ENCODE data around the gene P3H4.
"Not testable (repeated sequence)": the region's sequence is repeated elsewhere in the genome, so short reads cannot be mapped to it uniquely, and the experiment has no call there.

The P3H4 gene

GRCh38 chr17:41811549-41812380 is at the start of gene P3H4:
Gene P3H4, minus strand, starts transcription at chr17:41811949. Its CDS starts 34 bp downstream, at chr17:41811915.
- peak; percentile 74 for DNase-seq

- no peak for DNase-seq
Observed at GRCh38 chr17:41860254-41860931, 48.6 kb upstream of the P3H4 start.

- DNase-seq = not testable (repeated sequence)
Observed at GRCh38 chr17:41851382-41851781, 39.6 kb upstream of the P3H4 start.

GRCh38 chr17:41849251-41849990 is 37.7 kb upstream of the P3H4 start:
- DNase-seq = no peak

- DNase-seq = no peak
Observed at GRCh38 chr17:41848788-41849187, 37.0 kb upstream of the P3H4 start.

- no peak for DNase-seq
Observed at GRCh38 chr17:41844971-41845370, 33.2 kb upstream of the P3H4 start.

- not testable (repeated sequence) for DNase-seq
Observed at GRCh38 chr17:41840781-41841180, 29.0 kb upstream of the P3H4 start.

- DNase-seq = not testable (repeated sequence)
Observed at GRCh38 chr17:41839448-41839847, 27.7 kb upstream of the P3H4 start.

GRCh38 chr17:41837761-41838538 is 26.2 kb upstream of the P3H4 start, which contains the start of gene KLHL10:
Gene KLHL10, plus strand, starts transcription at chr17:41837825. Its CDS starts 108 bp downstream, at chr17:41837933.
- DNase-seq = no peak

GRCh38 chr17:41836550-41837196 is 24.9 kb upstream of the P3H4 start:
- DNase-seq = no peak

GRCh38 chr17:41835800-41836549 is 24.2 kb upstream of the P3H4 start, which contains the start of gene NT5C3B:
Gene NT5C3B, minus strand, starts transcription at chr17:41836232. Its CDS starts 39 bp downstream, at chr17:41836193.
- peak; percentile 50 for DNase-seq

- DNase-seq = no peak
Observed at GRCh38 chr17:41835214-41835799, 23.6 kb upstream of the P3H4 start.

GRCh38 chr17:41829961-41830360 is 18.2 kb upstream of the P3H4 start:
- not testable (repeated sequence) for DNase-seq

- no peak for DNase-seq
Observed at GRCh38 chr17:41825175-41825845, 13.6 kb upstream of the P3H4 start.

GRCh38 chr17:41824086-41824485 is 12.3 kb upstream of the P3H4 start:
- DNase-seq = no peak

GRCh38 chr17:41823580-41823979 is 11.8 kb upstream of the P3H4 start:
- DNase-seq = no peak

GRCh38 chr17:41823141-41823524 is 11.4 kb upstream of the P3H4 start:
- no peak for DNase-seq

- DNase-seq = no peak
Observed at GRCh38 chr17:41822216-41823140, 10.7 kb upstream of the P3H4 start.

- DNase-seq = no peak
Observed at GRCh38 chr17:41821776-41822175, 10.0 kb upstream of the P3H4 start.
